ENCODE measurements around the gene TPRKB. TPM values are rescaled to one million over a fixed set of nuclear protein-coding genes. Genes with fewer than 3 reads are reported as not detected.
"Not testable (repeated sequence)": the region's sequence is repeated elsewhere in the genome, so short reads cannot be mapped to it uniquely, and the experiment has no call there.

Gene TPRKB
- total RNA-seq, 2 donors from 2014 or later, result 34.7 to 48.6 TPM

DNA sequence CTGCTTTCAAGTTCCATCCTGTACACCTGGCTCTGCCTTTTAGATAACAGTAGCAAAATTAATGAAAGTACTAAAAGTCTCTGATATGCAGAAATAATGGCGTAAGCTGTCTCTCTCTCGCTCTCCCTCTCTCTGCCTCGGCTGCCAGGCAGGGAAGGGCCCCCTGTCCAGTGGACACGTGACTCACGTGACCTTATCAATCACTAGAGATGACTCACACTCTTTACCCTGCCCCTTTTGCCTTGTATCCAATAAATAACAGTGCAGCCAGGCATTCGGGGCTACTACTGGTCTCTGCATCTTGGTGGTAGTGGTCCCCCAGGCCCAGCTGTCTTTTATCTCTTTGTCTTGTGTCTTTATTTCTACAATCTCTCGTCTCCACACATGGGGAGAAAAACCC is 17.2 kb upstream of the TPRKB start:
- ATAC-seq; DNase-seq (ENCODE audit: low spot score in 2 of 2); H3K36me3 Mint-ChIP-seq; H3K9me3 Mint-ChIP-seq: not testable (repeated sequence)
- peak overlapping the region in 1 of 2 donors; percentile 90 for H3K27ac Mint-ChIP-seq

DNA sequence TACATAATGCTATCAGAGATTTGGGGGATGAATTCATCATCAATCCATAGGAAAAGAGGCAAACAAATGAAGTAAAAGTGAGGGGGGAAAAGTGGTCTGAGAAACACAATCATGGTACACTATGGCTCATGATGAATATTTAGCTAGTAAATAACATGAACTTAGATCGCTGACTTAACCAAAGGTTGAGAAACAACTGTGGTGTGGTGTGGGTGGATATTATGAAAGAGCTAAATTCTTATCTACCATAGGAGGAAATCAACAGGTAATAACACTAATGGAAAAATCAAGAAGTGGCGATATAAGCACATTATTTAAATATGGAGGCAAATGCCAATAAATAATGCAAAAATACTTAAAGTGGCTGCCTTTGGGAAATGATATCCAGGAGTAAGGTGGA is 12.2 kb upstream of the TPRKB start:
- ATAC-seq, result no peak
- H3K9me3 Mint-ChIP-seq, result no peaks in the 10 kb centered on the region
- H3K36me3 Mint-ChIP-seq, result peaks cover 15 to 16% of the 10 kb centered on the region in 2 donors
- DNase-seq (ENCODE audit: low spot score in 2 of 2), result no peak
- no peak overlapping the region for H3K27ac Mint-ChIP-seq

DNA sequence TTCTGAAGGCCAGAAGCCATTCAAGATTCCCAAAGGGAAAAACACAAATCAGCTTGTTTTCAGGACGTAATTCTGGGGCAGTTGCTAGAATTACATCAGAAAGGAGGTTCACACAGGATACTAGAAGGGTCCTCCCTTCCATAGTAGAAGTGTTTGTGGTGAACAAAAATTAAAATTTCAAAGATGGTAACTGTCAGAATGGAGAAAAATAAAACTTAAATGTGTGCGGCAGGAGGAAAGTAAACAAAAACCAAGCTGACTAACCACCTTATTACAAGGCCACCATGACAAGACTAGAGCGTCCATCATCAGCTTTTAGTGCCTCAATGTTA is 9.7 kb upstream of the TPRKB start:
- no peaks in the 10 kb centered on the region for H3K9me3 Mint-ChIP-seq
- DNase-seq (ENCODE audit: low spot score in 2 of 2) (no peak), ATAC-seq (no peak)
- H3K36me3 Mint-ChIP-seq, result peaks cover 19 to 22% of the 10 kb centered on the region in 2 donors
- H3K27ac Mint-ChIP-seq, result no peak overlapping the region

DNA sequence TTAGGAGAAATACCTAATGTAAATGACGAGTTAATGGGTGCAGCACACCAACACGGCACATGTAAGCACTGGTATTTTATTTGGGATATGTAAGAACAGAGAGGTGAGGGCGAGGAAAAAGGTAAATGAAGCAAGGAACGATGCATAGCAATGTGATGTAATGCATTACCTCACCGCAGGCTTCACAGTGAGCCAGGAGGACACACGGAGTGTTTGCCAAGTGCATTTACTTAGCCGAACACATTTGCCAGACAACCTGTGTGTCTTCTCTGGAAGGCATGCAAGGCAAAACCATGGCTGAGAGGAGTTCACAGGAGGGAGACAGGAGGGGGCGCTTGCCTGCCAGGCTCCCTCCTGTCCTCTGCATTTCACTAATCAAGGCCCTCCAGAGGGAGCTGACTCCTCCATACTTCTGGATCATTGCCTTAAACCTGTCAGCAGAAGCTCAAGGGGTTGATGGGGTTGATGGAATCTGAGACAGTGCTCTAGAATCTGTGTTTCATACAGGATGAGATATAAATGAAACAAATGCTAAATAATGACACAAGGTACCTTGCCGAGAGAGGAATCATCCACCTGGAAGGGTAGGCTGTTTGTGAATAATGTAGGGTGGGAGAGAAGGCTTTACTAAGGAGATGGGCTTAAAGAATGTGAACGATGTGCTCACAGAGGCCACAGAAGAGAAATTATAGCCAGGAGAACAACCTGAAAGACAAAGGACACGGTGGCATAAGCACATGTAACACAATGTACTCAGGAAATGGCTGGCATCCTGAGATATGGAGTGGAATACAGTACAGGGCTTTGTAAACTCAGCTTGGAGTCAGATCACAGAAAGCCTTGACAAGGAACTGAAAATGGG is 9.1 kb upstream of the TPRKB start:
- Mint-ChIP-seq H3K36me3 (peaks cover 24% of the 10 kb centered on the region in 2 donors), H3K9me3 (no peaks in the 10 kb centered on the region), H3K27ac (no peak overlapping the region)
- ATAC-seq (no peak), DNase-seq (ENCODE audit: low spot score in 2 of 2) (no peak)

DNA sequence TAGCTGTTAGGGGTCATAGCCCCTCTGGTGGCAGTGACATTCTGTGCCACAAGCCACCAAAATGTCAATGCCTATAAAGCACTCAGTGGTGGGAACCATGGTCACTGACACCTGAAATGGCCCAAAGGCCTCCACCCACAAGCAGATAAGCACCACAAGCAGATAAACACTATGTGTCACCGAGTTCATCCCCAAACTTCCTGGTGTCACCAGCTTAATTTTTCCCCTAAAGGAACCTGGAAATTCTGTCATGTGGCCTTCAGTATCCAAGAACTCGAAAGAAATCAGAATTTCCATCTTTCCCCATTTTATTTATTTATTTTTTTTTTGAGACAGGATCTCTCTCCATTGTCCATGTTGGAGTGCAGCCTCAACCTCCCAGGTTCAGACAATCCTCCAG is 3.6 kb upstream of the TPRKB start:
- peaks cover 5 to 6% of the 10 kb centered on the region in 2 donors for H3K9me3 Mint-ChIP-seq
- no peak overlapping the region for H3K27ac Mint-ChIP-seq
- ATAC-seq (no peak), DNase-seq (ENCODE audit: low spot score in 2 of 2) (no peak)
- H3K36me3 Mint-ChIP-seq, result peaks cover 29 to 30% of the 10 kb centered on the region in 2 donors

DNA sequence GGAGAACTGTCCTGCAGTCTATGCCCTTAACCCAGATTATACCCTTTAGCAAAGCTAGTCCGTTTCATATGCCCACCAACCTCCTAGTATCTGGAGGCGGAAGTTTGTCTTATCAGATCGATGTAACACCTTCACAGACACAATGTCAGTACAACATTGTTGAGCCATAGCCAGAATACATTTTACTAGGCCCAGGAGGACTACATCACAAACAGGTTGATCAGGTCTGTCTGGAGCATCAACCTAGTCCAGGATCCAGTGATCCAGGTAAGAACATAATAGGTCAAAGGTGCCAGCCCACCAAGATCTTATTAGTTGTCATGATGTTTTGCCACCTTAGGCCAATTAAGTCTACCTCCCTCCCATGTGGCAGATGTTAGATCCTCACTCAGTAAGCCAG is 2.0 kb upstream of the TPRKB start:
- H3K36me3 Mint-ChIP-seq, result peaks cover 27 to 30% of the 10 kb centered on the region in 2 donors
- H3K9me3 Mint-ChIP-seq, result peaks cover 5 to 6% of the 10 kb centered on the region in 2 donors
- ATAC-seq (no peak), DNase-seq (ENCODE audit: low spot score in 2 of 2) (no peak)
- H3K27ac Mint-ChIP-seq, result no peak overlapping the region

DNA sequence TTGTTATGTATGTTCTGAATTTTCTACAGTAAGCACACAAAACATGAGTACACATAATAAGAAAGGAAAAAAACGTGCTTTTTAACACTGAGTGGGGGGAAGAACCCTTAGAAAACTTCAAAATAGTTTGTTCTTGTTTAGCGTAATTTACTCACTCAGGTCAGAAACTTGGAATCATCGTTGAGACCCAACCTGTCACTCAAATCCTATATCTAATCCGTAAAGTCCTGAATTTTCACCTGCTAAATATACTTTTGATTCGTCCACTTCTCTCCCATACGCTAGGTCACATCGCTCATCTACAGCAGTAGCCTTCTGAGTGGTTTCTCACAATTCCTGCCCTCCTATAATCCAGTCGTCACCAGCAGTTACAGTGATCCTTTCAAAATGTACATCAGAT is 767 bp downstream of the TPRKB start:
- DNase-seq (ENCODE audit: low spot score in 2 of 2), result no peak
- H3K27ac Mint-ChIP-seq, result peak overlapping the region; percentile 95
- ATAC-seq, result no peak
- H3K9me3 Mint-ChIP-seq, result peaks cover 5 to 6% of the 10 kb centered on the region in 2 donors
- H3K36me3 Mint-ChIP-seq, result peaks cover 19% of the 10 kb centered on the region in 2 donors

DNA sequence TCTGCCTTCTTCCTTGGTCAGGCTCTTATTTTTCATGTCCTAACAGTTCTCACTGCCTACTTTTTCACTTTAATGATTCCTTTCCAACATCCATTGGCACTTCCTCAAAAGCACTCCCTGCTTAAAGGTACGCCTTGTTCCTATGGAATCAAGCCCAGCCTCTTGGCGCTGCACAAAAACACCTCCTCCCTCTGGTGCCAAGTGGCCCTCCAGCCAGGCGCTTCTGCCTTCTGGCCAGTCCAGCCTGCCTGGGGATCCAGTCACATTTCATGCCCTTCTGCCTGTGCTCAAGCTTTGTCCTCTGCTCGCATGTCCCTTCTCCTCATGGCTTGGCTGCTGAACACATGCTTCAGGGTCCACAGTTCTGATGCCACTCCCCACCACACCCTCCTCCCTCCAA is 6.3 kb downstream of the TPRKB start:
- Mint-ChIP-seq H3K36me3 (peaks cover 0 to 7% of the 10 kb centered on the region in 2 donors), H3K27ac (peak overlapping the region; percentile 18 to 86), H3K9me3 (no peaks in the 10 kb centered on the region)
- ATAC-seq, result no peak
- DNase-seq (ENCODE audit: low spot score in 2 of 2), result no peak

DNA sequence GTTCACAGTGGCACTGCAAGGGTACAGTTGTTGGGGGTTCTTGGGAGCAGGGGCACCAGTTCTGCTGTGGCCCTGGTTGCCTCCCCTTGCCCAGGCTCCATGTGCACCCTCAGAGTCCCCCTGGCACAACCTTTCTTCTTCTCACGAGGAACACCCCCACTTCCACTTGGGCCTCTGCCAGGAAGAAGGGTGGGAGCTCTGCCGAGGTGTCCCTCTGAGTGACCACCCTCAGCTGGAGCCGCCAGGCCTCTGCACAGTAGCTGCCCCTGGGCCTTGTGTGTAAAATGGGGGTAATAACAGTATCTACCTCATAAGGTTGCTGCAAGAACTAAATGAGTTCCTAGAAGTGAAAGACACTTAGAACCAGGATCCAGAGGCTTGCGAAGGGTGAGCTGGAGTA is 8.4 kb downstream of the TPRKB start:
- H3K27ac Mint-ChIP-seq, result peak overlapping the region in 1 of 2 donors; percentile 82
- DNase-seq (ENCODE audit: low spot score in 2 of 2) (no peak), ATAC-seq (no peak)
- no peaks in the 10 kb centered on the region for H3K9me3 Mint-ChIP-seq
- H3K36me3 Mint-ChIP-seq, result peaks cover 0 to 7% of the 10 kb centered on the region in 2 donors

DNA sequence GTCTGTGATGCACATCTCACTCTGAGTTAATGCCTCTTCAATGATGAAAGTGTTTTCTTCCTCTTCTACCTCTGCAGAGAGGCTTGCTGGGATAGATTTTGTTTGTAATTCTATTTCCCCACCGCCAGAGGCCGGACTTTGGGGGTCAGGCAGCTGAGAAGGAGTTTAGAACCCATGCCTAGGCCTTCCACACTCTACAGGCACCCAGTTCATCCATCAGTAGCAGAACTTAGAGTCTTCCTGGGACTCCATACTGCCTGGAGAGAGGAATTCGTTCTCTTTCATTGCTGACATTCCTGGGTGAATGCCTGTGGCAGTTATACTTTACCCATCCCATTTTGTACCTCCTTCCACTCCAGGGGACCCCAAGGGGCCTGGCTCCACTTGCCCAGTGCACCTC is 9.1 kb downstream of the TPRKB start:
- H3K36me3 Mint-ChIP-seq, result peaks cover 0 to 7% of the 10 kb centered on the region in 2 donors
- no peak for ATAC-seq
- H3K27ac Mint-ChIP-seq, result no peak overlapping the region

DNA sequence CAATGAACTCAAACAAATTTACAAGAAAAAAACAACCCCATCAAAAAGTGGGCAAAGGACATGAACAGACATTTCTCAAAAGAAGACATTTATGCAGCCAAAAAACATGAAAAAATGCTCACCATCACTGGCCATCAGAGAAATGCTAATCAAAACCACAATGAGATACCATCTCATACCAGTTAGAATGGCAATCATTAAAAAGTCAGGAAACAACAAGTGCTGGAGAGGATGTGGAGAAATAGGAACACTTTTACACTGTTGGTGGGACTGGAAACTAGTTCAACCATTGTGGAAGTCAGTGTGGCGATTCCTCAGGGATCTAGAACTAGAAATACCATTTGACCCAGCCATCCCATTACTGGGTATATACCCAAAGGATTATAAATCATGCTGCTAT is 10.5 kb downstream of the TPRKB start:
- DNase-seq (ENCODE audit: low spot score in 2 of 2); H3K27ac Mint-ChIP-seq; H3K36me3 Mint-ChIP-seq; ATAC-seq; H3K9me3 Mint-ChIP-seq: not testable (repeated sequence)

More for the DNA sequence above, 9.1 kb downstream of the TPRKB start:
- DNase-seq (ENCODE audit: low spot score in 2 of 2), result no peak
- H3K9me3 Mint-ChIP-seq, result no peaks in the 10 kb centered on the region

DNA sequence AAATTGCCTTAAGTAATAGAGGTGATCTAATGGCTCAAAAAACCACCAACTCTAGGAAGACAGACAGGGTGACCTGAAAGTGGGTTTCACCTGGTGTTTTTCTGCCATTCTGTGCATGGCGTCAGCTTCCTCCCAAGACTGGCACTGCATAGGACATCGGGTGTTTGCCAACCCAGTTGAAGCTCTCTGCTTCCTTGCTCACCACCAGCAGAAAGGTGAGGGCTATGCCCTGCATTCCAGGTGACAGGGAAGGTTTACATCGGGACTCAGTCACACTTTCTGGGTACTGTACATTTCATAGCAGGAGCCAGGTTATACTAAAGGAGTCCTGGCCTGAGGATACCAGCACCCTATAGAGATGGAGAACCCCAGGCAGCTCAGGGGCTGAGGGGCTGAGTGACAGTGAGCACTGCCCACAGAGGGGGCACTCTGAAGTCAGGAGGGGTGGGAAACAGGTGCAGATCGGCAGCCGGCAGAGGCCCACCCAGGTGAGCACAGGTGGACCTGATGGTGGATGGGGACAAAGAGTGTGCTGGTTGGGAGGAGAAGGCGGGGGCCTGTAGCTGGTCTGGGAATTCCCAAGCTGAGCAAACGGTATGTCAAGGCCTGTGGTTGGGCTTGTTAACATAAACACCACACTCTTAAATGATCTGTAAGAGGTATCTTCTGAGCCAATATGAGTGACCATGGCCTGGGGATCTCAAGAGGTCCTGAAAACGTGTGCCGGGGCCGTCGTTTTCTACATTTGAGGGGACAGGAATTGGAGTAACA is 18.1 kb downstream of the TPRKB start:
- ATAC-seq, result no peak
- Mint-ChIP-seq H3K36me3 (peaks cover 5 to 8% of the 10 kb centered on the region in 2 donors), H3K27ac (peak overlapping the region in 1 of 2 donors; percentile 65), H3K9me3 (peaks cover 0 to 6% of the 10 kb centered on the region in 2 donors)
- no peak for DNase-seq (ENCODE audit: low spot score in 2 of 2)

DNA sequence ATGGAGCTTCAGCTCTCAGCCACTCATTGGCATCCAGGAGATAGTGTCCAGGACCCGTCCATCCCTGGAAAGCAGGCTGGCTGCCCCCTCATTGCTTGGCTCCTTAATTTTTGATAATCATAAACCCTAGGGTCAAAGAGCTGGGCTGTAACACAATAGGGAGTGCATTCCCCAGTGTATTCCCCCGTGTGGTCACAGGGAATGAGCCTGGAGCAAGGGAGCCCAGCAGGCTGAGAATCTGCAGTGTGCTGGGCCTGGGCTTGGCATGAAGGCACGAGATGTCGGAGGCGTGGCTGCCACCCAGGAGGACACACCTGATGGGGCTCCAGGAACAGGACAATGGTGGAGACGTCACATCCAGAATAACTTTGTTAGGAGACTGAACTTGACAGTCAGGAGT is 18.7 kb downstream of the TPRKB start:
- DNase-seq (ENCODE audit: low spot score in 2 of 2) (no peak), ATAC-seq (no peak)
- H3K27ac Mint-ChIP-seq, result no peak overlapping the region
- H3K36me3 Mint-ChIP-seq, result peaks cover 10 to 13% of the 10 kb centered on the region in 2 donors
- peaks cover 3 to 11% of the 10 kb centered on the region in 2 donors for H3K9me3 Mint-ChIP-seq

DNA sequence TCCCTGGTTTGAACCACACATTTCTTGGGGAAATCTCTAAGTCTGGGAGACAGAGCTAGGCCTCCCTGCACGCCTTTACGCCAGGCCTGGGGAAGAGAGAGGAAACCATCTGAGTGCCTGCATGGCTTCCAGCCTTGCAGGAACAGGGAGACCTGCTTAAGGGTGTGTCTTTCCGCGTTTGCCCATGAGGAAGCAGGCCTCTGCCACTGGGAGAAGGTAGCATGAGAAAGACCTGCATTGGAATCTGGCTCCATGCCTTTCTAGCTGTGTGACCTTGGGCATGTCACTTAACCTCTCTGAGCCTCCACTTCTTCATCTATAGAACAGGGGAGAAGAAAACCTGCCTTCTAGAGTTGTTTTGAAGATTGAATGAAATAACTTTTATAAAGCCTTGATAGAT is 19.4 kb downstream of the TPRKB start:
- peak overlapping the region in 1 of 2 donors; percentile 70 for H3K27ac Mint-ChIP-seq
- H3K36me3 Mint-ChIP-seq, result peaks cover 10 to 15% of the 10 kb centered on the region in 2 donors
- H3K9me3 Mint-ChIP-seq, result peaks cover 3 to 12% of the 10 kb centered on the region in 2 donors
- DNase-seq (ENCODE audit: low spot score in 2 of 2); ATAC-seq: not testable (repeated sequence)

DNA sequence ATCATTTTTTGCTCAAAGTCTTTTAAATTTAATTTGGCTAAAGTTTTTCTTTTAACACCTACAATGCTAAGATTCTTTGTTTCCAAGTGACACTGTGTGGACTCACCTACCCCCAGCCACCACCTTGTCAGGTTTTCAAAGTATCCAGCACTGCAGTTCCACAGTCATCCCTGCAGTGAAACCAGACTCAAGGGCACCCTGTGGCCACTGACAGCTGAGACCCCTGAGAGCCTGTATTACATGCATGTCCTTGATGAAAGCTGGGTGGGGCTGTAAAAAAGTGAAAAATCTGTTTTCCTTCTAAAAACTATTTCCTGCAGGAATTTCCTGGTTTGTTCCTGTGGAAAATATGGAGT is 19.9 kb downstream of the TPRKB start:
- Mint-ChIP-seq H3K9me3 (peaks cover 3 to 12% of the 10 kb centered on the region in 2 donors), H3K27ac (peak overlapping the region in 1 of 2 donors; percentile 70), H3K36me3 (peaks cover 10 to 15% of the 10 kb centered on the region in 2 donors)
- DNase-seq (ENCODE audit: low spot score in 2 of 2) (no peak), ATAC-seq (peak in 1 of 2 donors; percentile 41)

DNA sequence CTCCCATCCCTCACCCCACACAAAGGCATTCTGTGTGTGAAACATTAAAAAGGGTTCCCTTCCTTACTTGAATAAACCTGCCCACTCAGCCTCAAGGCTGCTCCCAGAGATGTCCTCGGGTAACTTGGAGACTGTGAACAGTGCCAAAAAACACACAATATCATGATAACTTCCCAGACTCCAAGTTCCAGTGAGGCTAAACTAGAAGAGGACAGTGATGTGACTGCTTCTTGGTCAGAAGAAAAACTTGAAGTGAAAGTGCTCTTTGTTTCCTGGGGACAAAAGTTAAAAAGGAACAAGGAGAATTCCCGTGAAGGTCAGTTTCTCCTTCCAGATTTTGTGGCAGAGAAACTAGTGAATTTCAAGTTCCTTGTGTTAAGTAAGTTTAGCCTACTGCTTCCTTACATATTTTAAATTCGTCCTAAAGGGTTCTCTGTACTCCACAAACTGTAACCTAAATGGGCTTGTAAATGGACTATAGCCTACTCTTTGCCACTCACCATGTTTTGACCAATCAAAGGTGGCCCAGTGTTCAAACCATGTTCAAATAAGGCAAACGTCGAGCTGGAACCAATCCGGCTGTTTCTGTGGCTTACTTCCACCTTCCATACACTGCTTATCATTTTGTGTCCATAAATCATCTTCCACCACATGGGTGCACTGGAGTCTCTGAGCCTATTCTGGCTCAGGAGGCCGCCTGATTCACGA is 20.4 kb downstream of the TPRKB start:
- Mint-ChIP-seq H3K27ac (peak overlapping the region in 1 of 2 donors; percentile 70), H3K9me3 (peaks cover 3 to 12% of the 10 kb centered on the region in 2 donors), H3K36me3 (peaks cover 10 to 15% of the 10 kb centered on the region in 2 donors)
- peak in 1 of 2 donors; percentile 72 for ATAC-seq
- DNase-seq (ENCODE audit: low spot score in 2 of 2), result no peak

DNA sequence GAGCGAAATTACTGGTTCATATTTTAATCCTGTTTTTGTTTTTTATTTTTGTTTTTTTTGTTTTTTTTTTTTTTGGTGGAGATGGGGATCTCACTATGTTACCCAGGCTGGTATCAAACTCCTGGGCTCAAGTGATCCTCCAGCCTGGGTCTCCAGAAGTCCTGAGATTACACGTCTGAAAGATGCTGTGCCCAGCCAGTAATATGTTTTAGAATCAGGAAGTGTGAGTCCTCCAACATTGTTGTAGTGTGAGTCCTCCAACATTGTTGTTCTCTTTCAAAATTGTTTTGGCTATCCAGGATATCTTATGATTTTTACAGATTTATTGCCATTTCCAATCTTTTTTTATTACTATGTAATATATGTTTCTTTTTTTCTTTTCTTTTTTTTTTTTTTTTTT is 23.1 kb downstream of the TPRKB start:
- ATAC-seq (no peak), DNase-seq (ENCODE audit: low spot score in 2 of 2) (no peak)
- peaks cover 3 to 12% of the 10 kb centered on the region in 2 donors for H3K9me3 Mint-ChIP-seq
- H3K27ac Mint-ChIP-seq, result no peak overlapping the region
- H3K36me3 Mint-ChIP-seq, result peaks cover 10 to 15% of the 10 kb centered on the region in 2 donors
